ENCODE results near the gene H3-3A.
"Not testable (repeated sequence)": the region's sequence is repeated elsewhere in the genome, so short reads cannot be mapped to it uniquely, and the experiment has no call there.

Gene H3-3A

GRCh38 chr1:226086776-226087175, 24.3 kb downstream of the H3-3A start:
- no peak for DNase-seq

- no peak for DNase-seq
Measured at GRCh38 chr1:226091461-226091860, 28.9 kb downstream of the H3-3A start.

GRCh38 chr1:226092048-226092820, 29.7 kb downstream of the H3-3A start:
- DNase-seq: not testable (repeated sequence)

GRCh38 chr1:226092965-226093364, 30.4 kb downstream of the H3-3A start:
- no peak for DNase-seq

- DNase-seq: no peak
Measured at GRCh38 chr1:226093621-226094020, 31.1 kb downstream of the H3-3A start.

- DNase-seq: no peak
Measured at GRCh38 chr1:226094451-226094850, 31.9 kb downstream of the H3-3A start.

GRCh38 chr1:226095286-226095685, 32.8 kb downstream of the H3-3A start:
- DNase-seq: no peak

- DNase-seq: no peak
Measured at GRCh38 chr1:226097866-226098625, 35.5 kb downstream of the H3-3A start.

GRCh38 chr1:226098870-226099835, 36.6 kb downstream of the H3-3A start:
- no peak for DNase-seq

- DNase-seq: peak in 1 of 4 experiments; percentile 37
Measured at GRCh38 chr1:226100436-226101391, 38.2 kb downstream of the H3-3A start.

GRCh38 chr1:226104671-226105121, 42.2 kb downstream of the H3-3A start:
- DNase-seq: no peak

- DNase-seq: no peak
Measured at GRCh38 chr1:226107471-226108460, 45.2 kb downstream of the H3-3A start.

GRCh38 chr1:226108935-226109828, 46.7 kb downstream of the H3-3A start:
- no peak for DNase-seq

GRCh38 chr1:226109829-226110248, 47.3 kb downstream of the H3-3A start:
- peak; percentile 21 to 63 (median 30) for DNase-seq

- DNase-seq: peak in 2 of 4 experiments; percentile 23 to 29
Measured at GRCh38 chr1:226110249-226111097, 48.0 kb downstream of the H3-3A start.

- no peak for DNase-seq
Measured at GRCh38 chr1:226111098-226111882, 48.8 kb downstream of the H3-3A start.

GRCh38 chr1:226111883-226112261, 49.4 kb downstream of the H3-3A start:
- DNase-seq: no peak
